Measurements from ENCODE around the gene FRMD4B. TPM values are rescaled to one million over a fixed set of nuclear protein-coding genes. Genes with fewer than 3 reads are reported as not detected.

FRMD4B gene
- total RNA-seq, 1 donor from 2014 or later, result not detected

DNA sequence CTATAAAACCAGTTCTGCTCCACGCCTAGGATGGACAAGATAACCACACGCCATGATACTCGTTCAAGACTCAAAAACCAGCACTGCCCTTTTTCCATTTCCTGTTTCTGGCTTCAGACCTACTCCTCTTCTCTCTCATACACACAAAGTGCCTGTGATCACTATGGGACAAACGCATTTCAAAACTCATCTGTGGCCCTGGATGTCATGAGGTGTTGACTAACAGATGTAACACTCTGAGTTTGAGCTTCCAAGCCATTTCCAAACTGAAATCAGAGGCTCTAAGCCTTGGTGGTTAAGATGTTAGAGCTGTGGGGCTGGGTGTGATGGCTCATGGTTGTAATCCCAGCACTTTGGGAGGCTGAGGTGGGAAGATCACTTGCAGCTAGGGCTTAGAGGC is 207.8 kb downstream of the FRMD4B start:
- TF ChIP-seq, protein P1, sequence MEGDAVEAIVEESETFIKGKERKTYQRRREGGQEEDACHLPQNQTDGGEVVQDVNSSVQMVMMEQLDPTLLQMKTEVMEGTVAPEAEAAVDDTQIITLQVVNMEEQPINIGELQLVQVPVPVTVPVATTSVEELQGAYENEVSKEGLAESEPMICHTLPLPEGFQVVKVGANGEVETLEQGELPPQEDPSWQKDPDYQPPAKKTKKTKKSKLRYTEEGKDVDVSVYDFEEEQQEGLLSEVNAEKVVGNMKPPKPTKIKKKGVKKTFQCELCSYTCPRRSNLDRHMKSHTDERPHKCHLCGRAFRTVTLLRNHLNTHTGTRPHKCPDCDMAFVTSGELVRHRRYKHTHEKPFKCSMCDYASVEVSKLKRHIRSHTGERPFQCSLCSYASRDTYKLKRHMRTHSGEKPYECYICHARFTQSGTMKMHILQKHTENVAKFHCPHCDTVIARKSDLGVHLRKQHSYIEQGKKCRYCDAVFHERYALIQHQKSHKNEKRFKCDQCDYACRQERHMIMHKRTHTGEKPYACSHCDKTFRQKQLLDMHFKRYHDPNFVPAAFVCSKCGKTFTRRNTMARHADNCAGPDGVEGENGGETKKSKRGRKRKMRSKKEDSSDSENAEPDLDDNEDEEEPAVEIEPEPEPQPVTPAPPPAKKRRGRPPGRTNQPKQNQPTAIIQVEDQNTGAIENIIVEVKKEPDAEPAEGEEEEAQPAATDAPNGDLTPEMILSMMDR (IDR thresholded peaks at IDR 0.05), result no peak
- no peak overlapping the region for H3K4me3 Mint-ChIP-seq
- POLR2A ChIA-PET, result no interaction called here
- H3K36me3 Mint-ChIP-seq (ENCODE audit: low read depth), result no peaks in the 10 kb centered on the region
- no peak overlapping the region for H3K27ac Mint-ChIP-seq
- H3K27me3 Mint-ChIP-seq, result no peaks in the 10 kb centered on the region
- DNase-seq (no peak), ATAC-seq (ENCODE audit: low read depth) (no peak)
- intact Hi-C loops (cut with micrococcal nuclease), result no loop called here
- H3K9me3 Mint-ChIP-seq, result no peaks in the 10 kb centered on the region
- CTCF ChIA-PET, result interaction anchor here (1.5 kb wide), 1 partner anchor 17 kb away, joined by 4 read pairs; no protein-coding TSS in a partner anchor
- H3K4me1 Mint-ChIP-seq, result no peaks in the 10 kb centered on the region

- CTCF ChIA-PET, result interaction anchor here (1.1 kb wide), 1 partner anchor 14 kb away, joined by 3 read pairs; no protein-coding TSS in a partner anchor
- intact Hi-C loops (cut with micrococcal nuclease), result no loop called here
Observed at GRCh38 chr3:69174871-69175737, 210.8 kb downstream of the FRMD4B start.

GRCh38 chr3:69174445-69174844 is 211.4 kb downstream of the FRMD4B start:
- Mint-ChIP-seq H3K27me3 (no peaks in the 10 kb centered on the region), H3K36me3 (ENCODE audit: low read depth) (no peaks in the 10 kb centered on the region), H3K4me3 (no peak overlapping the region), H3K27ac (no peak overlapping the region), H3K4me1 (no peaks in the 10 kb centered on the region), H3K9me3 (no peaks in the 10 kb centered on the region)
- ATAC-seq (ENCODE audit: low read depth) (no peak), DNase-seq (no peak)
- TF ChIP-seq, protein P1 (IDR thresholded peaks at IDR 0.05), result no peak
- CTCF ChIA-PET, result interaction anchor here (1.1 kb wide), 1 partner anchor 13 kb away, joined by 3 read pairs; no protein-coding TSS in a partner anchor
- intact Hi-C loops (cut with micrococcal nuclease), result no loop called here
- POLR2A ChIA-PET, result no interaction called here

More at GRCh38 chr3:69174871-69175737, 210.8 kb downstream of the FRMD4B start:
- POLR2A ChIA-PET, result no interaction called here
- Mint-ChIP-seq H3K9me3 (no peaks in the 10 kb centered on the region), H3K4me1 (no peaks in the 10 kb centered on the region), H3K27ac (no peak overlapping the region), H3K4me3 (no peak overlapping the region), H3K27me3 (no peaks in the 10 kb centered on the region), H3K36me3 (ENCODE audit: low read depth) (no peaks in the 10 kb centered on the region)
- TF ChIP-seq, protein P1 (IDR thresholded peaks at IDR 0.05), result no peak
- no peak for DNase-seq
- ATAC-seq (ENCODE audit: low read depth), result no peak

DNA sequence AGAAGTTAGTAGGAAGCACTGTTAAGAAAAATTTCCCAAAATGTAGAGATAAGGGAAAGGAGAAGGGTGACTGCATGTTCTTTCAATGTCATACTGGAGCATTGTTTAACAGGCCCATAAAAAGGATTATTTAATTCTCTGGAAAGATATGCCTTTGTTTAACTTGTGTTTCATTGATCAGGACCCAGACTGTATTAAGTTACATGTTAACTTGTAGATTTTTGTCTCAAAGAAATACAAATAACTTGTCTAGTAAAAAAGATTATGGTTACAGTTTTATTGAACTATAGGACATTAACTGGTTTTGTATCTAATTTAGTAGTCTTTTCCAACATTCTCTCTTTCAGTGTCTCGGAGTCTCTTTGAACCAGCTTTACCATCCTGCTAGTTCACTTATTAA is 213.8 kb downstream of the FRMD4B start:
- DNase-seq, result no peak
- Mint-ChIP-seq H3K4me1 (no peaks in the 10 kb centered on the region), H3K27me3 (no peaks in the 10 kb centered on the region), H3K36me3 (ENCODE audit: low read depth) (no peaks in the 10 kb centered on the region), H3K9me3 (no peaks in the 10 kb centered on the region), H3K27ac (no peak overlapping the region), H3K4me3 (no peak overlapping the region)
- intact Hi-C loops (cut with micrococcal nuclease), result no loop called here
- TF ChIP-seq, protein P1 (IDR thresholded peaks at IDR 0.05), result no peak
- no peak for ATAC-seq (ENCODE audit: low read depth)
- POLR2A ChIA-PET, result no interaction called here
- CTCF ChIA-PET, result interaction anchor here (1.8 kb wide), 1 partner anchor 11 kb away, joined by 5 read pairs; no protein-coding TSS in a partner anchor

- Mint-ChIP-seq H3K36me3 (ENCODE audit: low read depth) (no peaks in the 10 kb centered on the region), H3K27me3 (no peaks in the 10 kb centered on the region), H3K4me3 (no peak overlapping the region), H3K4me1 (no peaks in the 10 kb centered on the region), H3K9me3 (no peaks in the 10 kb centered on the region), H3K27ac (no peak overlapping the region)
- CTCF ChIA-PET, result interaction anchor here (1.0 kb wide), 1 partner anchor 781 kb away, joined by 3 read pairs; no protein-coding TSS in a partner anchor
- TF ChIP-seq, protein P1 (IDR thresholded peaks at IDR 0.05), result no peak
- intact Hi-C loops (cut with micrococcal nuclease), result no loop called here
- ATAC-seq (ENCODE audit: low read depth), result no peak
- DNase-seq, result no peak
- POLR2A ChIA-PET, result no interaction called here
Observed at GRCh38 chr3:69166446-69166845, 219.4 kb downstream of the FRMD4B start.

All from activated B cell treated with CpG ODN at 0.5 μM for 24 hours (primary cell).